HFFc6 (cell line): Measurements from ENCODE around the gene HOXB2. TPM values are rescaled to one million over a fixed set of nuclear protein-coding genes. Genes with fewer than 3 reads are reported as not detected.

Experiments used
- DNase-seq: peaks from one replicate; pipeline ENCODE4 v3.0.0-alpha.2; 2018
- H3K27ac Mint-ChIP-seq: 2 replicates; pipeline ENCODE4 v1.8.0; 2020; ENCODE audit warnings: mild to moderate bottlenecking, mixed read lengths
- H3K27me3 Mint-ChIP-seq: 2 replicates; pipeline ENCODE4 v1.8.0; 2021; ENCODE audit warnings: mild to moderate bottlenecking, moderate library complexity, mixed read lengths; ENCODE audit not compliant: insufficient read depth
- H3K36me3 Mint-ChIP-seq: 2 replicates; pipeline ENCODE4 v1.8.0; 2021; ENCODE audit warnings: low read depth, mixed read lengths
- H3K4me1 Mint-ChIP-seq: 2 replicates; pipeline ENCODE4 v1.8.0; 2020; ENCODE audit warnings: low read depth, mixed read lengths
- H3K4me3 Mint-ChIP-seq: 2 replicates; pipeline ENCODE4 v1.8.0; 2020; ENCODE audit warnings: mild to moderate bottlenecking, moderate library complexity, mixed read lengths
- H3K9me3 Mint-ChIP-seq: 2 replicates; pipeline ENCODE4 v1.8.0; 2020; ENCODE audit warnings: mild to moderate bottlenecking, mixed read lengths
- total RNA-seq, 6 experiments: library from RNA; stranded (reverse); fragmentation: NEBNext Ultra II Directional; extraction: Animal tissue kit (Norgen Biotek cat#: 25700); gene quantifications; 2 replicates in 1 of 6; 3 replicates in 5 of 6; pipeline ENCODE4 v1.2.3, GENCODE V29; 2021
- TF ChIP-seq, protein P1 (sequence below): fragments of 200-600 bp; sonication (generic); IDR thresholded peaks from 2 replicates; pipeline ENCODE4 v1.5.0; 2021; ENCODE audit warnings: antibody characterized with exemption, mild to moderate bottlenecking

Gene HOXB2
- total RNA-seq, 6 experiments from 2014 or later = not detected

DNA sequence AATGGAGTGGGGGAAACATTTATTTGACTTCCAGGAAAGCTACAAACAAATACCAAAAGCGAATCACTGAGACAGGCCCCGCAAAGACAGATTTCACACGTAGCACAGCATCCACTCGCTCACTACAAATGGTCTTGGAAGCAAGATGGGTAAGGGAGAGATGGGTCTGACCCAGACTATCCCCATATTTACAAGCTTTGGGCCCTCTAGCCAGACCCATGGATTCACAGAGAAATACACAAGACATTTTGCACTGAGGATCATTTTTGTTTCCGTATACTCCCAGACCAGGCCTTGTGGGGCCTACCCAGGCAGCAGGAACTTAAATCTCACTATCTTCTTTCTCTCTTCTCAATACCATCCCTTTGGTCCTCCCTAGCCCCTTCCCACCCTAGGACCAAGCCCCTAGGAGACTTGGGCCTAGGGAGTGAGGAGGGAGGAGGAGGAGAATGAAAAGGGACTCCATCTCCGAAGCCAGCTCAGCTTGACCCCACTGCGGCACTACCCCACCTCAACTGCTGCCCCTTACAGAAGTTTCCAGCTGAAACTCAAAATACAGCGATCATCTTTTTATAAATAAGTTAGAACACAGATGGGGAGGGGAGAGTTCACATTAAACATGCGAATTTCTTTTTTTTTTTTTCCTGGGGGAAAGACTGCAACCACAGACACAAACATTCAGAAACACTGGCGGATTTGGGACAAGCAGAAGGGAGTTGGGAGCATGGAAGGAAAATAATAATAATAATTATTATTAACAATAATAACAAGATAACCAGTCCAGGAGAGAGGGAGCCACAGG lies 46.5 kb upstream of the HOXB2 start:
- H3K27me3 Mint-ChIP-seq = peaks cover 92% of the 10 kb centered on the region
- TF ChIP-seq, protein P1, sequence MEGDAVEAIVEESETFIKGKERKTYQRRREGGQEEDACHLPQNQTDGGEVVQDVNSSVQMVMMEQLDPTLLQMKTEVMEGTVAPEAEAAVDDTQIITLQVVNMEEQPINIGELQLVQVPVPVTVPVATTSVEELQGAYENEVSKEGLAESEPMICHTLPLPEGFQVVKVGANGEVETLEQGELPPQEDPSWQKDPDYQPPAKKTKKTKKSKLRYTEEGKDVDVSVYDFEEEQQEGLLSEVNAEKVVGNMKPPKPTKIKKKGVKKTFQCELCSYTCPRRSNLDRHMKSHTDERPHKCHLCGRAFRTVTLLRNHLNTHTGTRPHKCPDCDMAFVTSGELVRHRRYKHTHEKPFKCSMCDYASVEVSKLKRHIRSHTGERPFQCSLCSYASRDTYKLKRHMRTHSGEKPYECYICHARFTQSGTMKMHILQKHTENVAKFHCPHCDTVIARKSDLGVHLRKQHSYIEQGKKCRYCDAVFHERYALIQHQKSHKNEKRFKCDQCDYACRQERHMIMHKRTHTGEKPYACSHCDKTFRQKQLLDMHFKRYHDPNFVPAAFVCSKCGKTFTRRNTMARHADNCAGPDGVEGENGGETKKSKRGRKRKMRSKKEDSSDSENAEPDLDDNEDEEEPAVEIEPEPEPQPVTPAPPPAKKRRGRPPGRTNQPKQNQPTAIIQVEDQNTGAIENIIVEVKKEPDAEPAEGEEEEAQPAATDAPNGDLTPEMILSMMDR = no peak
- no peak for DNase-seq
- H3K4me1 Mint-ChIP-seq = peaks cover 34% of the 10 kb centered on the region
- no peaks in the 10 kb centered on the region for H3K9me3 Mint-ChIP-seq
- H3K4me3 Mint-ChIP-seq = no peak overlapping the region
- H3K36me3 Mint-ChIP-seq = no peaks in the 10 kb centered on the region; the same call in 1 of the 2 replicates
- H3K27ac Mint-ChIP-seq = no peak overlapping the region

DNA sequence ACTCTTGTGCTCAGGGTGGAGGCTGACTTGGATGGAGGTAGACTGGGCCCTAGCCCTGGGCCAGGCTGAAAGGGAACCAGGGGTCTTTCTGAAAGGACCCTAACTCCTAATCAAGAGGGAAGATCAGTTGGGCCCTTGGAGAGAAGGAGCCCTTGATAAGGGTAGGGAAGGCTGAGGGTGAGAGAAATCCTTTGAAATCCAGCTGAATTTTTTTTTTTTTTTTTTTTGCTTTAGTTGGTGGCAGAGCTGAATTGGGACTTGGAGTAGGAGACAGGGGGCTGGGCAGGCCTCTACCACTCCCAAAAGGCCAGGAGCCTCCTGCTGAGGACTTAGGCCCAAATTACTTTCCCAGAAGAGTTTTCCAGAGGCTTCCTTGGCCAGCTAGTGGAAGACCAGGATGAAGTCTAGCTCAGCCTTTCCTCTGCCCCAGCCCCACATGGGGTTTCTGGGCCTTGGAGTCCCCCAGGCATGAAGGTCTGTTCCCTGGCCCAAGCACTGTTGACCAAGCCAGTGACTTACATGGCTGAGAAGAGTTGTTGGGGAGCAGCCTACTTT lies 45.8 kb upstream of the HOXB2 start:
- H3K4me1 Mint-ChIP-seq = peaks cover 34% of the 10 kb centered on the region
- no peak for DNase-seq
- no peaks in the 10 kb centered on the region; the same call in 1 of the 2 replicates for H3K36me3 Mint-ChIP-seq
- H3K27ac Mint-ChIP-seq = no peak overlapping the region
- peaks cover 91% of the 10 kb centered on the region for H3K27me3 Mint-ChIP-seq
- TF ChIP-seq, protein P1 = no peak
- H3K4me3 Mint-ChIP-seq = no peak overlapping the region
- no peaks in the 10 kb centered on the region for H3K9me3 Mint-ChIP-seq

DNA sequence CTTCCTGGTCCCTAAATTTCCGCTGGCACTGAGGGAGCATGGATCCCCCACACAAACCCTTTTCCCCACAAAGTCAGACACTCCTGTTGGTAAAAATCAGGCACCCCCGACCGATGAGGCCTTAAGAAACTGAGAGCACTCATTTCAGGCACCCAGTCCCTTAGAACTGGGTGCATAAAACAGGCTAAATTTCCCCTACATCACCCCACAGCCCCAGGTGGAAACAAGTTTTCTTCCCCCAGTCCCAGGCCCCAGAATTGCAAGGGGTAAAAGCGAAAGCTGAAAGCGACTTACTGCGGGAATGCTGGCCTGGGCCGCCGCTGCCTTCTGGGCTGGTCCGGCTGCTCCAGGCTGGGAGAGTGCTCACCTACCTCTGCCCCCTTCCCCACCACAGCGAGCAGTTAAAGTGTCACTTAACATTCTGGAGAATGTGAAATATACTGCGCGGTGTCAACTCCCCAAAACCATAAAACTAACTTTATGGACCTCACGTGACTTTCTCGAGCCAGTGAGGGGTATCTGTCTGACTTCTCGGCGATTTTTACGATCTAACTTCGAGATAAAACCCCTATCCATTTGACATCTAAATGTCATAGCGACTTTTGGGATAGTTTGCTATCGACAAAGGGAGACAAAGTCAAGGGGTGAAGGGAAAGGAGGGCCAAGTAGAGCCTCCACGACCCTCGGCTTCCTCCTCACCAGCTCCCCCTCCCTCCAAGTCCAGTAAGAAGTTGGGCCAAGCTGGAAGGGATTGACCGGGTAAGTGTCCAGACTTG lies 45.1 kb upstream of the HOXB2 start, which contains the start of gene HOXB3:
Gene HOXB3, minus strand, starts transcription at position 411 of the 776 bp plus-strand sequence. CDS start 37,767 bp downstream, outside the sequence.
- H3K4me1 Mint-ChIP-seq = peaks cover 33% of the 10 kb centered on the region
- H3K27me3 Mint-ChIP-seq = peaks cover 89% of the 10 kb centered on the region
- H3K36me3 Mint-ChIP-seq = no peaks in the 10 kb centered on the region; the same call in 1 of the 2 replicates
- no peak within 1 kb of the TSS for H3K27ac Mint-ChIP-seq
- TF ChIP-seq, protein P1 = no peak
- H3K4me3 Mint-ChIP-seq = peak within 1 kb of the TSS; percentile 50; the same call in 1 of the 2 replicates
- no peak for DNase-seq
- no peaks in the 10 kb centered on the region for H3K9me3 Mint-ChIP-seq

DNA sequence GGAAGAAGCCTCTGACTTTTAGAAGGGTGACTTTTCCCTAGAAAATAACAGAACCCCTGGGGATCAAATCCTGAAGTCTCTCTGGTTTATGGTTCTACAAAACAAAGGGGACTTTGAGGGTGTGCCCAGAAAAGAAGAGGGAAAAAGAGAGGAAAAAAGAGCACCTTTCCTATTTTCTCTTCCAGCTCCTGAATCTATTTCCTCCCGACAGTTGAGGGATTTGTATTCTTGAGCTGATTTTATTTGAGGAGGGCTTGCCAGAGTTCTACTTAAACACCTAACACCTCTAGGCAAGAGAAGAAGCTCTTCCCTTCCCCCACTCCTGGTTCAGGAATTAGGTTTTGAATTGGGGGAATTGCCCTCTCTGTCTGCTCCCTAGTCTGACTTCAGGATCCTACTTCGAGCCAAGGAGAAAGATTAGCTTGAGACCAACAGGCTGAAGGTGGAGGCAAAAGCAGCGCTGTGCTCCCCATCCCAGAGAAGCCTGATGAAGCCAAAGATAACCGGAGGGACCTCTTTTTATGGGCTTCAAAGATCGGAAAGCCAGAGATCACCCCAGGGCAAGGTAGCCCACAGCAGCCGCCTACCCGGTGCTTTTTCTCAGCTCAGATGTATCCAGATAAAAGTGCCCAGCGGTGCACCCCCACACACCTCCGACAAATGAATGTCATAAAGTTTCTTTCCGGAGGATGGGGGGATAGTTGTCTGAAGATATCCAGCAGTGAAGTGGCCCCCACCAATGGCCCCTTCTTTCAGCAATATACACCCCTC lies 44.3 kb upstream of the HOXB2 start:
- no peak for DNase-seq
- no peaks in the 10 kb centered on the region; the same call in 1 of the 2 replicates for H3K36me3 Mint-ChIP-seq
- H3K27me3 Mint-ChIP-seq = peaks cover 84% of the 10 kb centered on the region
- no peaks in the 10 kb centered on the region for H3K9me3 Mint-ChIP-seq
- H3K4me3 Mint-ChIP-seq = no peak overlapping the region; the same call in 1 of the 2 replicates
- TF ChIP-seq, protein P1 = no peak
- no peak overlapping the region for H3K27ac Mint-ChIP-seq
- H3K4me1 Mint-ChIP-seq = peaks cover 33% of the 10 kb centered on the region

DNA sequence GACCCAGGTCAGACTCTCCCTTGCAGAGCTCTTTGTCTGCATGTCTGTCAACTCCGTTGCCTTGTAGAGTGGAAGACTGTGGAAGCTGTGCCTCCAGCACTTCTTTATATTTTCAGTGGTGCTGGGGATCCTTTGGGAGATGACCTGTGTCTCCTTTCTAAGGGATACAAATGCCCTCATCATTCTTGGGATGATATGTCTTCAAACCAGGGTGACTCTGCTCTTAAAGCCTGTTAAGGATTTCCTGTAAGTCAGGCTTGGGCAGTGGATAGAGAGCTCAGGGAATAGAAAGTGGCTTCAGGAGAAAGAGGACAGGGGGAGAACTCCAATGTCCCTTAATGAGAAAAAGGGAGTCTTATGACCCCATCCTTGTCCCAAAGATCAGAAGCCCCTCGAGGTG lies 43.6 kb upstream of the HOXB2 start:
- peaks cover 85% of the 10 kb centered on the region for H3K27me3 Mint-ChIP-seq
- no peaks in the 10 kb centered on the region for H3K9me3 Mint-ChIP-seq
- no peaks in the 10 kb centered on the region; the same call in 1 of the 2 replicates for H3K36me3 Mint-ChIP-seq
- no peak for DNase-seq
- H3K27ac Mint-ChIP-seq = no peak overlapping the region
- peaks cover 26% of the 10 kb centered on the region for H3K4me1 Mint-ChIP-seq
- TF ChIP-seq, protein P1 = no peak
- H3K4me3 Mint-ChIP-seq = no peak overlapping the region
